ENCODE results near the gene PARP1.

Gene PARP1

GRCh38 chr1:226364514-226364899 is 43.4 kb downstream of the PARP1 start:
- no peaks in the 10 kb centered on the region for H3K9me3 ChIP-seq (ENCODE audit: insufficient read depth, low read length)
- H3K27me3 ChIP-seq (ENCODE audit: insufficient read depth, insufficient read length), result no peaks in the 10 kb centered on the region
- TF ChIP-seq YY1 (IDR thresholded peaks at IDR 0.05; ENCODE audit: insufficient read depth, insufficient read length) (no peak), ZNF274 (IDR thresholded peaks at IDR 0.05; ENCODE audit: low read depth, low read length) (no peak), SUZ12 (IDR thresholded peaks at IDR 0.05; ENCODE audit: extremely low read depth, insufficient read depth, insufficient read length) (no peak)
- H3K9ac ChIP-seq (ENCODE audit: insufficient read length, low read depth), result no peak overlapping the region
- no peak for DNase-seq (ENCODE audit: low read depth, low spot score)
- no peak overlapping the region for H3K4me3 ChIP-seq (ENCODE audit: insufficient read length, low read depth)
- H3K36me3 ChIP-seq (ENCODE audit: insufficient read depth, insufficient read length, low read length), result peaks cover 99% of the 10 kb centered on the region
- H3K4me1 ChIP-seq (ENCODE audit: insufficient read depth, insufficient read length), result no peaks in the 10 kb centered on the region

DNA sequence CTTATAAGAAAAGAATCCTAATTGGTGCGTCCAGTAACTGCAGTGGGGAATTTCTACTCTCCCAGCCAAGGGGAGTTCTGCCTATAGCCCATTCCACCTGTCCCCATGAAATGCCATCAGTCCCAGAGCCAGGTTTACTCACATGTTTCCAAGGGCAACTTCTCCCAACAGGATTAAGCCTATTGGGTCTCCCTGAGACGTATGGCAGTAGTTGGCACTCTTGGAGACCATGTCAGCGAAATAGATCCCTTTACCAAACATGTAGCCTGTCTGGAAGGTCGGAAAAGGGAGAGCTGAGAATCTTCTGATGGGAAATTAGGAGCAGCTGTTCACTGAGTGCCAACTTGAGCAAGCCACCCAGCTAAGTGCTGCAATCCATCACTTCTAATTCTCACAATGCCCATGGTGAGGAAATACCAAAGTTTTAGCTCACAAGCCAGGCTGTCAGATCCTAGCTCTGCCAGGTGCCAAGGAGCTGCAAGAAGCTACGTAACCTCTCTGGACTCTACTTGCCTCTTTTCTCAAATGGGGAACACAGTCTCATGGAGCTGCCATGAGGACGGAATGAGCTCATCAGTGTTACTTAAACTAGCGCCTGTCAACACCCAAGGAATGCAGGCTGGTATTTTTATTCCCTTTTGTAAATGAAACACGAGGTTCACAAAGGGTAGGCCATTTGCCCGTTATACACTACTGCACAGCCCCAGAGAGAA is 43.9 kb downstream of the PARP1 start:
- no peak overlapping the region for H3K4me3 ChIP-seq (ENCODE audit: insufficient read length, low read depth)
- no peak for TF ChIP-seq SUZ12 (IDR thresholded peaks at IDR 0.05; ENCODE audit: extremely low read depth, insufficient read depth, insufficient read length)
- no peaks in the 10 kb centered on the region for H3K27me3 ChIP-seq (ENCODE audit: insufficient read depth, insufficient read length)
- DNase-seq (ENCODE audit: low read depth, low spot score), result no peak
- H3K9me3 ChIP-seq (ENCODE audit: insufficient read depth, low read length), result no peaks in the 10 kb centered on the region
- H3K36me3 ChIP-seq (ENCODE audit: insufficient read depth, insufficient read length, low read length), result peaks cover 98% of the 10 kb centered on the region
- no peak overlapping the region for H3K9ac ChIP-seq (ENCODE audit: insufficient read length, low read depth)
- H3K4me1 ChIP-seq (ENCODE audit: insufficient read depth, insufficient read length), result no peaks in the 10 kb centered on the region

DNA sequence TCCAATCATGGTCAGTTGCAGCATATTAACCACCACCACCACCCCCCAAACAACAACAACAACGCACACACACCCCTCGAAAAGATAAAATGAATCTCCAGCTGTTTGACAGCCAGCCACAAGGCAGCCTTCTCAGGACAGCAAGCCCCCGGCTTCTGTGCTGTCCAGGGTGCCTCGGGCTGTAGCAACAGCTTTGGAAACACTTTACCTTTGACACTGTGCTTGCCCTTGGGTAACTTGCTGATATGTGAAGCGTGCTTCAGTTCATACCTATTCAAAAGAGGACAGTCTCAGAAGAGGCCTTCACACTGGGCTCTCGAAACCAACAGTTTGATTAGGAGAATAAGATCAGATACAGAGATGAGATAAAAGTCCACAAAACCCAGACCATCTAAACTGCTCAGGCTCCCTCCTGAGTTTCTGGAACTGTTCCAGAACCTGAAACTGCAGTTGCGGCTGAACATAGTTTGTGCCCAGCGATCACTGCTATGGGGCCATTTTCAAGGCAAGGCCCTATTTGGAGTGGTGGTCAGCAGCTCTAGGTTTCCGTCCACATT is 44.9 kb downstream of the PARP1 start:
- Histone ChIP-seq H3K9ac (ENCODE audit: insufficient read length, low read depth) (no peak overlapping the region), H3K36me3 (ENCODE audit: insufficient read depth, insufficient read length, low read length) (peaks cover 98% of the 10 kb centered on the region), H3K27me3 (ENCODE audit: insufficient read depth, insufficient read length) (no peaks in the 10 kb centered on the region), H3K4me3 (ENCODE audit: insufficient read length, low read depth) (no peak overlapping the region), H3K9me3 (ENCODE audit: insufficient read depth, low read length) (no peaks in the 10 kb centered on the region), H3K4me1 (ENCODE audit: insufficient read depth, insufficient read length) (no peaks in the 10 kb centered on the region)
- no peak for DNase-seq (ENCODE audit: low read depth, low spot score)
- TF ChIP-seq YY1 (IDR thresholded peaks at IDR 0.05; ENCODE audit: insufficient read depth, insufficient read length), result no peak
- no peak for TF ChIP-seq SUZ12 (IDR thresholded peaks at IDR 0.05; ENCODE audit: extremely low read depth, insufficient read depth, insufficient read length)
- no peak for TF ChIP-seq ZNF274 (IDR thresholded peaks at IDR 0.05; ENCODE audit: low read depth, low read length)

- TF ChIP-seq ZNF274 (IDR thresholded peaks at IDR 0.05; ENCODE audit: low read depth, low read length) (no peak), YY1 (IDR thresholded peaks at IDR 0.05; ENCODE audit: insufficient read depth, insufficient read length) (no peak), SUZ12 (IDR thresholded peaks at IDR 0.05; ENCODE audit: extremely low read depth, insufficient read depth, insufficient read length) (no peak)
- no peaks in the 10 kb centered on the region for H3K9me3 ChIP-seq (ENCODE audit: insufficient read depth, low read length)
- H3K9ac ChIP-seq (ENCODE audit: insufficient read length, low read depth), result no peak overlapping the region
- H3K36me3 ChIP-seq (ENCODE audit: insufficient read depth, insufficient read length, low read length), result peaks cover 98% of the 10 kb centered on the region
- no peaks in the 10 kb centered on the region for H3K27me3 ChIP-seq (ENCODE audit: insufficient read depth, insufficient read length)
- DNase-seq (ENCODE audit: low read depth, low spot score), result no peak
- H3K4me1 ChIP-seq (ENCODE audit: insufficient read depth, insufficient read length), result no peaks in the 10 kb centered on the region
- H3K4me3 ChIP-seq (ENCODE audit: insufficient read length, low read depth), result no peak overlapping the region
These were observed 45.5 kb downstream of the PARP1 start for GRCh38 chr1:226362361-226362760.

DNA sequence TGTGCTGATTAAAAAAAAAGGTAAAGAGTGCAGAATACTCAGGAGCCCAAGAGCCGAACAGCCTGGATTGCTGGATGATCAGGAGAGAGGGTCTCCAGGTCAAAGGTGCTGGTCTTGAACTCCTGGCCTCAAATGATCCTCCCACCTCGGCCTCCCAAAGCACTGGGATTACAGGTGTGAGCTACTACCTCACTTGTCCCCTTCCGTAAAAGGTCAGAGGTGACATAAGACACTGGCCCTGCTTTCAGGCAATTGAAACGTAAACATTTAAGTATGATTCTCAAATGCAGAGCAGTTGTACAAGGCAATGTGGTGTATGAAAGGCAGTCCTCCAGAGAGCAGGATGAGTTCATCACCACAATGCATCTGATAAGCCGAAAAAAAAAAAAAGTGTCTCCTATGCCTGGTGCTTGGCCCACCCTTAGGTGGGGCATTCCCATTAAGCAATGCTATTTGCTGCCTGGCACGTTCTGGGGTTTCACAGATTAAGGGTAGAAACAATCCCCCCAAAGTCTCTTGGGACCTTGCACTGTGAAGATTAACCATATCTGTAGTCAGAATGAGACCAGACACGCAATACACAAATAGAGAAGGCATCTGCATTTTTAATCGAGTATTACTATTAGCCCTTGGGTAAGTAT is 47.7 kb downstream of the PARP1 start:
- H3K9ac ChIP-seq (ENCODE audit: insufficient read length, low read depth), result no peak overlapping the region
- no peaks in the 10 kb centered on the region for H3K4me1 ChIP-seq (ENCODE audit: insufficient read depth, insufficient read length)
- no peak for DNase-seq (ENCODE audit: low read depth, low spot score)
- TF ChIP-seq SUZ12 (IDR thresholded peaks at IDR 0.05; ENCODE audit: extremely low read depth, insufficient read depth, insufficient read length) (no peak), ZNF274 (IDR thresholded peaks at IDR 0.05; ENCODE audit: low read depth, low read length) (no peak), YY1 (IDR thresholded peaks at IDR 0.05; ENCODE audit: insufficient read depth, insufficient read length) (no peak)
- H3K9me3 ChIP-seq (ENCODE audit: insufficient read depth, low read length), result no peaks in the 10 kb centered on the region
- H3K36me3 ChIP-seq (ENCODE audit: insufficient read depth, insufficient read length, low read length), result peaks cover 91% of the 10 kb centered on the region
- H3K4me3 ChIP-seq (ENCODE audit: insufficient read length, low read depth), result no peak overlapping the region
- H3K27me3 ChIP-seq (ENCODE audit: insufficient read depth, insufficient read length), result no peaks in the 10 kb centered on the region

DNA sequence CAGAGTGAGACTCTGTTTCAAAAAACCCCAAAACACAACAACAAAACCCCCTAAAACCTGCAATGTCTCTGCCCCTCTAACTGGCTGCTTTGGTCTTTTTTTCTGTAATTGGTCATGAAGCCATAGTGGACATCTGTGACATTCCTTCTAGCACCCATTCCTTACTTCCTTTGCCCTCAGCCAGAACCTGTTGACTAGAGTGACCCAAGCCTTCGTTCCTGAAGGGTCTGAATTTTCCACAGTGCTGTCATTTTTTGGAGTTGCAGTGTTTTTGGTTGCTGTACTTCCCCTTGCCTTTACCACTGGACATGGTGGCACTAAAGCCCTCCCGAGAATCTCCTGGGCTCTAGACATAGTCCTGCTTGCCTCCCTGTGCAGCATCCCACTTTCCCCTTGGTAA is 50.5 kb downstream of the PARP1 start:
- no peak for DNase-seq (ENCODE audit: low read depth, low spot score)
- H3K9ac ChIP-seq (ENCODE audit: insufficient read length, low read depth), result no peak overlapping the region
- peaks cover 65% of the 10 kb centered on the region for H3K36me3 ChIP-seq (ENCODE audit: insufficient read depth, insufficient read length, low read length)
- no peaks in the 10 kb centered on the region for H3K4me1 ChIP-seq (ENCODE audit: insufficient read depth, insufficient read length)
- no peaks in the 10 kb centered on the region for H3K9me3 ChIP-seq (ENCODE audit: insufficient read depth, low read length)
- no peak overlapping the region for H3K4me3 ChIP-seq (ENCODE audit: insufficient read length, low read depth)
- TF ChIP-seq SUZ12 (IDR thresholded peaks at IDR 0.05; ENCODE audit: extremely low read depth, insufficient read depth, insufficient read length), result no peak
- TF ChIP-seq YY1 (IDR thresholded peaks at IDR 0.05; ENCODE audit: insufficient read depth, insufficient read length), result no peak
- no peak for TF ChIP-seq ZNF274 (IDR thresholded peaks at IDR 0.05; ENCODE audit: low read depth, low read length)
- no peaks in the 10 kb centered on the region for H3K27me3 ChIP-seq (ENCODE audit: insufficient read depth, insufficient read length)

Data from NT2/D1 (cell line).